ENCODE data around the gene CDH23.
A peak's percentile ranks its signal among the peaks of the same experiment; 100 is the strongest.
"Not testable (repeated sequence)": the region's sequence is repeated elsewhere in the genome, so short reads cannot be mapped to it uniquely, and the experiment has no call there.

The CDH23 gene

GRCh38 chr10:71396711-71397295, at the start of gene CDH23:
Gene CDH23 (plus strand): TSS chr10:71396920. CDS start chr10:71439832, 42,912 bp downstream.
- DNase-seq, result no peak

- no peak for DNase-seq
Observed at GRCh38 chr10:71347587-71348395, 48.9 kb upstream of the CDH23 start.

- DNase-seq, result no peak
Observed at GRCh38 chr10:71348850-71349249, 47.9 kb upstream of the CDH23 start.

GRCh38 chr10:71349406-71349805, 47.3 kb upstream of the CDH23 start:
- DNase-seq, result no peak

GRCh38 chr10:71351087-71351486, 45.6 kb upstream of the CDH23 start:
- DNase-seq, result no peak

GRCh38 chr10:71351628-71352319, 44.9 kb upstream of the CDH23 start:
- no peak for DNase-seq

GRCh38 chr10:71353639-71354038, 43.1 kb upstream of the CDH23 start:
- no peak for DNase-seq

GRCh38 chr10:71354776-71355175, 41.9 kb upstream of the CDH23 start:
- no peak for DNase-seq

GRCh38 chr10:71355886-71356285, 40.8 kb upstream of the CDH23 start:
- no peak for DNase-seq

- no peak for DNase-seq
Observed at GRCh38 chr10:71357792-71358265, 38.9 kb upstream of the CDH23 start.

- no peak for DNase-seq
Observed at GRCh38 chr10:71358277-71358676, 38.4 kb upstream of the CDH23 start.

- DNase-seq, result not testable (repeated sequence)
Observed at GRCh38 chr10:71358906-71359305, 37.8 kb upstream of the CDH23 start.

- DNase-seq, result peak; percentile 18
Observed at GRCh38 chr10:71359364-71360046, 37.2 kb upstream of the CDH23 start.

GRCh38 chr10:71360735-71361134, 36.0 kb upstream of the CDH23 start:
- DNase-seq, result no peak

GRCh38 chr10:71361581-71361980, 35.1 kb upstream of the CDH23 start:
- DNase-seq, result no peak

GRCh38 chr10:71362141-71362540, 34.6 kb upstream of the CDH23 start:
- DNase-seq, result no peak

- no peak for DNase-seq
Observed at GRCh38 chr10:71363936-71364335, 32.8 kb upstream of the CDH23 start.

GRCh38 chr10:71365366-71365765, 31.4 kb upstream of the CDH23 start:
- DNase-seq, result no peak

- no peak for DNase-seq
Observed at GRCh38 chr10:71366690-71367089, 30.0 kb upstream of the CDH23 start.

GRCh38 chr10:71367271-71367670, 29.4 kb upstream of the CDH23 start:
- no peak for DNase-seq

GRCh38 chr10:71368176-71368575, 28.5 kb upstream of the CDH23 start:
- no peak for DNase-seq

- DNase-seq, result no peak
Observed at GRCh38 chr10:71368643-71369042, 28.1 kb upstream of the CDH23 start.

- DNase-seq, result no peak
Observed at GRCh38 chr10:71369602-71370001, 27.1 kb upstream of the CDH23 start.

All from CD4-positive, alpha-beta T cell treated with Interleukin-4 for 4 hours (primary cell).